AG04450 (cell line): ENCODE measurements around the gene TBP. TPM values are rescaled to one million over a fixed set of nuclear protein-coding genes. Genes with fewer than 3 reads are reported as not detected.

Experiments
- CTCF ChIA-PET: fragments of 300-600, 350-600 bp; formaldehyde crosslinking; extraction: SDS; loops from one replicate; lab custom pipeline; 2022; ENCODE audit warnings: antibody characterized with exemption, inconsistent platforms; lab: Charles Lee
- POLR2A ChIA-PET: fragments of 350-600 bp; formaldehyde crosslinking; extraction: SDS; loops from one replicate; lab custom pipeline; 2021; ENCODE audit warnings: antibody characterized with exemption, inconsistent platforms; lab: Yijun Ruan, JAX
- DNase-seq: peaks from one replicate; pipeline ENCODE4 v3.0.0-alpha.2; 2011; ENCODE audit warnings: low read depth, low spot score
- H3K27ac ChIP-seq: one replicate; pipeline ENCODE4 v1.5.1; 2012; ENCODE audit warnings: low read depth, low read length, control low read depth
- H3K27me3 ChIP-seq: one replicate; pipeline ENCODE4 v1.6.0; 2012; ENCODE audit warnings: low read length; ENCODE audit not compliant: control insufficient read depth, insufficient read depth
- H3K4me3 ChIP-seq: 2 replicates; pipeline ENCODE4 v1.5.1; 2011; ENCODE audit warnings: mild to moderate bottlenecking, low read depth, low read length, control low read depth
- H3K9me3 ChIP-seq: 2 replicates; pipeline ENCODE4 v1.5.1; 2012; ENCODE audit warnings: low read length; ENCODE audit not compliant: control insufficient read depth, insufficient read depth
- polyA plus RNA-seq: library from polyadenylated mRNA; depleted of rRNA; stranded (reverse); fragments of >200 nt; gene quantifications from 2 replicates; pipeline ENCODE4 v1.2.3, GENCODE V29; 2011
- TF ChIP-seq, protein P1 (sequence below): IDR thresholded peaks from 2 replicates; pipeline ENCODE4 v1.5.1; 2011; ENCODE audit warnings: low read depth, low read length, control low read depth, inconsistent platforms

TBP gene
- polyA plus RNA-seq, 1 experiment: 14.3 TPM

DNA sequence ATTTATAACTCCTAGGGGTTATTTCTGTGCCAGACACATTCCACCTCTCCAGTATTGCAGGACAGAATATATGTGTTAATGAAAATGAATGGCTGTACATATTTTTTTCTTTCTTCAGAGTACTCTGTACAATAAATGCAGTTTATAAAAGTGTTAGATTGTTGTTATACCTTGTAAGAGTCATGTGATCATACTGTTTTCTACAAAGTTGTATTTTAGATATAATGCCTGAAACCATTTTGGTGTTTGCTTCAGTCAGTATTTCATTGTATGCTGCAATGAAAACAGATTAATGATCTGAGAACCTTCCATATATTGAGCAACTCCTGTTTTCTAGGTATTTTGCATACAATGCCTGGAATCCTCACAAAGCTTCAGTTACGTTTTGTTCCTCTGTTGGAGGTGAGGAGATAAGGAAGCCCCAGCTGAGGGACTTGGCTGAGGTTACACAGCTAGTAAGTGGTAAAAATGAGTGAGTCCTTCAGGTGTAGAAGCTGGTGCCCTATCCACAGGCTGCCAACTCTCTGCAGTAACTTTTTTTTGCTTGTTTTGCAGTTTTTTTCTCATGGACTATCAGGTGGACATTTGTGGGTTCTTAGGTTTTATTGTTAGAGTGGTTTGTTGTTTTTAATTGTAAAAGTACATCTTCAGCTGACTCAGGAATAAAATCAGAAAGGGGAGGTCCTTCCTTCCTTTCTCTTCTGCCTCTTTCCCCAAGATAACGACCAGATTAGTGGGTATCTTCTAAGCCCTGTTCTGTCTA is 18.7 kb downstream of the TBP start:
- TF ChIP-seq, protein P1, sequence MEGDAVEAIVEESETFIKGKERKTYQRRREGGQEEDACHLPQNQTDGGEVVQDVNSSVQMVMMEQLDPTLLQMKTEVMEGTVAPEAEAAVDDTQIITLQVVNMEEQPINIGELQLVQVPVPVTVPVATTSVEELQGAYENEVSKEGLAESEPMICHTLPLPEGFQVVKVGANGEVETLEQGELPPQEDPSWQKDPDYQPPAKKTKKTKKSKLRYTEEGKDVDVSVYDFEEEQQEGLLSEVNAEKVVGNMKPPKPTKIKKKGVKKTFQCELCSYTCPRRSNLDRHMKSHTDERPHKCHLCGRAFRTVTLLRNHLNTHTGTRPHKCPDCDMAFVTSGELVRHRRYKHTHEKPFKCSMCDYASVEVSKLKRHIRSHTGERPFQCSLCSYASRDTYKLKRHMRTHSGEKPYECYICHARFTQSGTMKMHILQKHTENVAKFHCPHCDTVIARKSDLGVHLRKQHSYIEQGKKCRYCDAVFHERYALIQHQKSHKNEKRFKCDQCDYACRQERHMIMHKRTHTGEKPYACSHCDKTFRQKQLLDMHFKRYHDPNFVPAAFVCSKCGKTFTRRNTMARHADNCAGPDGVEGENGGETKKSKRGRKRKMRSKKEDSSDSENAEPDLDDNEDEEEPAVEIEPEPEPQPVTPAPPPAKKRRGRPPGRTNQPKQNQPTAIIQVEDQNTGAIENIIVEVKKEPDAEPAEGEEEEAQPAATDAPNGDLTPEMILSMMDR: no peak
- Histone ChIP-seq H3K4me3 (no peak overlapping the region), H3K27ac (no peak overlapping the region), H3K27me3 (no peaks in the 10 kb centered on the region), H3K9me3 (no peaks in the 10 kb centered on the region)
- POLR2A ChIA-PET: no interaction called here
- DNase-seq: no peak
- CTCF ChIA-PET: no interaction called here

DNA sequence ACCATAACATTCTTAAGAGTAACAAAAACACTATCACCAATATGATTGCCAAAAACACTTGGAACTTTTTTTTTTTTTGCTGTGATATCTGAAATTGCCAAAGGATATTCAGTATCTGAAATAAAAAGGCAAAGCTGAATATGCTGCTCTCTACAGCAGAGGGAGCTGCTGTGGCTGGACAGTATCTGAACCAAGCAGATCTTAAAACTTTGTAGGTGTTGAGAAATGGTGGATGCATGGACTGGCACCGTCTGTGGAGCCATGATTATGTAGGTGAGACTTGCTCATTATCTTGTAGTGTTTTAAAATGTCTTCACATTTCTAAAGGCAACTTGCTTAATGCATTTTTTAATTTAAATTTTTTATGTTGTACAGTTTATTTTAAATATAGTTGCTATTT is 21.1 kb downstream of the TBP start:
- no peaks in the 10 kb centered on the region for H3K27me3 ChIP-seq
- no peak for DNase-seq
- no peak overlapping the region for H3K4me3 ChIP-seq
- no peaks in the 10 kb centered on the region for H3K9me3 ChIP-seq
- CTCF ChIA-PET: interaction anchor here (0.7 to 1.9 kb wide), 2 partner anchors 9 to 46 kb away, joined by 3 to 14 read pairs; partner anchors contain the start of gene PDCD2
- POLR2A ChIA-PET: interaction anchor here (0.5 to 0.7 kb wide), 2 partner anchors 9 to 12 kb away, joined by 3 read pairs; partner anchors contain the start of gene PDCD2
- H3K27ac ChIP-seq: no peak overlapping the region
- TF ChIP-seq, protein P1: peak; percentile 46

DNA sequence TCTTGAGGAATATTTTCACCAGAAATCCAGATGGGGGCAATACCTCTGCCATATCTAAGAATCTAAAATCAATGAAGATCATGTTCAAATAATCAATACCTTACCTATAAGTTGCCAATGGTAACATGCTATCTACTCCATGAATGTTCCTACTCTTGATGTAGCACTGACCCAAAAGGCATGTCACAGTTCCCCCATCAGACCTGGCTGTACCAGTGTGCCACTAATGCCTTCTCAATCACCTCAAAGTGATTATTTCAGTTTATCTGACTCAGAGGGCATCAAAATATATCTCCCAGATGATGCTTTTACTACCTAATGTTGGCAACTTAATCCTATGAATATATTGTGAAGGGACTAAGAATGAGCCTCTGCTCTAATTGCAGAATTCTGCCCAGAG is 24.7 kb downstream of the TBP start:
- DNase-seq: no peak
- TF ChIP-seq, protein P1: no peak
- Histone ChIP-seq H3K4me3 (no peak overlapping the region), H3K27ac (no peak overlapping the region), H3K9me3 (no peaks in the 10 kb centered on the region), H3K27me3 (no peaks in the 10 kb centered on the region)
- POLR2A ChIA-PET: no interaction called here
- CTCF ChIA-PET: no interaction called here

DNA sequence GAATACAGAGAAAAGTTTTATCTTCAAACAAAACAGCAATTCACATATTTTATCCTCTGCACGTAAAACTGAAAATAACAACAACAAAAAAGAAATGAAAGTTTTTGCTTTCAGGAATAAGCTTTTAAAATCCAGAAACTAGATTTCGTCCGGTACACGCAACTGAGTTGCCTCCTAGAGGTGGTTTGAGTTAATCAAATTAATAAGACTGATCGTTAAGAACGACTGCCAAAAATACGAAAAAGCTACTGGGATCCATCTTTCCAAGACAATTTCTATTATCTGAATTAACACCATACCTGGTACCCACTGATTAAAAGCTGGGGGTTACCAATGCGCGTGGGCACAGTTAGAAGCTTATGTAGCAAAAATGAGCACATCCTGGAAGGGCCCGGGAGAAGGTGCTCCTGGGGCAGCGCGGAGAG is 29.6 kb downstream of the TBP start:
- TF ChIP-seq, protein P1: peak; percentile 46
- ChIA-PET CTCF (interaction anchor here (0.6 to 1.7 kb wide), 10 partner anchors 9 to 800 kb away, joined by 3 to 14 read pairs (median 4); no protein-coding TSS in a partner anchor), POLR2A (interaction anchor here (0.6 to 1.4 kb wide), 3 partner anchors 8 to 33 kb away, joined by 3 to 7 read pairs (median 6); partner anchors contain the start of gene TBP)
- Histone ChIP-seq H3K27me3 (no peaks in the 10 kb centered on the region), H3K4me3 (peak overlapping the region; percentile 96), H3K9me3 (no peaks in the 10 kb centered on the region), H3K27ac (no peak overlapping the region)
- DNase-seq: no peak
